ENCODE data around the gene DGUOK.

DNA sequence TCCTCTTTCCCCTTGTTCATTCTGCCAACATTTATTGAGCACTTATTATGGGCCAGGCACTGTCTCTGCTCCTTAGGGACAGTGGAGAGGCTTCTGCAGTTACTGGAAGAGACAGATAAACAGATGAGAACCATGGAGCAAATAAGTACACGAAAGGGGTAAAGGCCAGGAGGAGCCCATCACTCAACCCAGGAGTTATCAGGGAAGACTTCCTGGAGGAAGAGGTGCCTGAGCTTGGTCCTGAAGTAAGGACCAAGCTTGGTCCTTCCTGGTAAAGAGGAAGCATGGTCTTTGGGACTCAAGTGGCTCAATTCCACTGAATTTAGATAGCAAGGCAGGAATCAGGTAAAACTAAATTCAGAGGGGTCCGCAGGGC lies 32.2 kb upstream of the DGUOK start:
- TF ChIP-seq, protein P1, sequence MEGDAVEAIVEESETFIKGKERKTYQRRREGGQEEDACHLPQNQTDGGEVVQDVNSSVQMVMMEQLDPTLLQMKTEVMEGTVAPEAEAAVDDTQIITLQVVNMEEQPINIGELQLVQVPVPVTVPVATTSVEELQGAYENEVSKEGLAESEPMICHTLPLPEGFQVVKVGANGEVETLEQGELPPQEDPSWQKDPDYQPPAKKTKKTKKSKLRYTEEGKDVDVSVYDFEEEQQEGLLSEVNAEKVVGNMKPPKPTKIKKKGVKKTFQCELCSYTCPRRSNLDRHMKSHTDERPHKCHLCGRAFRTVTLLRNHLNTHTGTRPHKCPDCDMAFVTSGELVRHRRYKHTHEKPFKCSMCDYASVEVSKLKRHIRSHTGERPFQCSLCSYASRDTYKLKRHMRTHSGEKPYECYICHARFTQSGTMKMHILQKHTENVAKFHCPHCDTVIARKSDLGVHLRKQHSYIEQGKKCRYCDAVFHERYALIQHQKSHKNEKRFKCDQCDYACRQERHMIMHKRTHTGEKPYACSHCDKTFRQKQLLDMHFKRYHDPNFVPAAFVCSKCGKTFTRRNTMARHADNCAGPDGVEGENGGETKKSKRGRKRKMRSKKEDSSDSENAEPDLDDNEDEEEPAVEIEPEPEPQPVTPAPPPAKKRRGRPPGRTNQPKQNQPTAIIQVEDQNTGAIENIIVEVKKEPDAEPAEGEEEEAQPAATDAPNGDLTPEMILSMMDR (IDR thresholded peaks at IDR 0.05; ENCODE audit: low read length): no peak
- TF ChIP-seq EZH2 (IDR thresholded peaks at IDR 0.05; ENCODE audit: borderline replicate concordance, low read length): no peak

Data from OCI-LY1 (cell line).